ENCODE data around the gene SMPD3.

GRCh38 chr16:68380348-68380670, 68.0 kb downstream of the SMPD3 start:
- TF ChIP-seq, protein P1, sequence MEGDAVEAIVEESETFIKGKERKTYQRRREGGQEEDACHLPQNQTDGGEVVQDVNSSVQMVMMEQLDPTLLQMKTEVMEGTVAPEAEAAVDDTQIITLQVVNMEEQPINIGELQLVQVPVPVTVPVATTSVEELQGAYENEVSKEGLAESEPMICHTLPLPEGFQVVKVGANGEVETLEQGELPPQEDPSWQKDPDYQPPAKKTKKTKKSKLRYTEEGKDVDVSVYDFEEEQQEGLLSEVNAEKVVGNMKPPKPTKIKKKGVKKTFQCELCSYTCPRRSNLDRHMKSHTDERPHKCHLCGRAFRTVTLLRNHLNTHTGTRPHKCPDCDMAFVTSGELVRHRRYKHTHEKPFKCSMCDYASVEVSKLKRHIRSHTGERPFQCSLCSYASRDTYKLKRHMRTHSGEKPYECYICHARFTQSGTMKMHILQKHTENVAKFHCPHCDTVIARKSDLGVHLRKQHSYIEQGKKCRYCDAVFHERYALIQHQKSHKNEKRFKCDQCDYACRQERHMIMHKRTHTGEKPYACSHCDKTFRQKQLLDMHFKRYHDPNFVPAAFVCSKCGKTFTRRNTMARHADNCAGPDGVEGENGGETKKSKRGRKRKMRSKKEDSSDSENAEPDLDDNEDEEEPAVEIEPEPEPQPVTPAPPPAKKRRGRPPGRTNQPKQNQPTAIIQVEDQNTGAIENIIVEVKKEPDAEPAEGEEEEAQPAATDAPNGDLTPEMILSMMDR (conservative IDR thresholded peaks at IDR 0.05; ENCODE audit: low read depth, low read length): no peak
- TF ChIP-seq EZH2 (IDR thresholded peaks at IDR 0.05; ENCODE audit: borderline replicate concordance, low read depth, low read length, poor library complexity, severe bottlenecking): no peak
